K562 (cell line): ENCODE results near the gene TFAP2E. TPM values are rescaled to one million over a fixed set of nuclear protein-coding genes. Genes with fewer than 3 reads are reported as not detected.

ENCODE experiments used
- CREB1 ChIP-seq, 2 experiments: sonication (generic) in 1 of 2; formaldehyde crosslinking in 1 of 2; IDR thresholded peaks; 2 replicates each; pipeline versions ENCODE4 v1.6.1 to v1.8.0; 2012 to 2022; ENCODE audit warnings: inconsistent platforms in 1 of 2, mild to moderate bottlenecking in 1 of 2, missing genetic modification reagents in 1 of 2, moderate library complexity in 1 of 2
- DACH1 ChIP-seq: fragments of 450-650 bp; IDR thresholded peaks from 2 replicates; pipeline ENCODE4 v1.6.1; 2018; ENCODE audit not compliant: partially characterized antibody
- KLF13 ChIP-seq: fragments of 450-650 bp; IDR thresholded peaks from 2 replicates; pipeline ENCODE4 v1.6.1; 2016; ENCODE audit warnings: missing genetic modification characterization, low read depth, mild to moderate bottlenecking, missing compliant biosample characterization, moderate library complexity, borderline replicate concordance
- MAFG ChIP-seq: fragments of 450-650 bp; conservative IDR thresholded peaks from 2 replicates; pipeline ENCODE4 v1.6.1; 2016; ENCODE audit warnings: missing genetic modification characterization, missing compliant biosample characterization
- MAX ChIP-seq: sonication (generic); formaldehyde crosslinking; IDR thresholded peaks from 2 replicates; pipeline ENCODE4 v1.9.0; 2022; ENCODE audit warnings: mild to moderate bottlenecking, missing genetic modification reagents
- NFE2L1 ChIP-seq: fragments of 450-650 bp; IDR thresholded peaks from 2 replicates; pipeline ENCODE4 v1.6.1; 2016; ENCODE audit warnings: missing genetic modification characterization, low read depth, mild to moderate bottlenecking, missing compliant biosample characterization, moderate library complexity, borderline replicate concordance
- RBM34 ChIP-seq: fragments of 200-400 bp; formaldehyde crosslinking; IDR thresholded peaks from 2 replicates; pipeline ENCODE4 v1.6.1; 2018; ENCODE audit warnings: low read length, borderline replicate concordance; ENCODE audit not compliant: insufficient read depth
- SOX6 ChIP-seq: fragments of 450-650 bp; IDR thresholded peaks from 2 replicates; pipeline ENCODE4 v1.6.1; 2014; ENCODE audit warnings: mild to moderate bottlenecking
- USF1 ChIP-seq: sonication (generic); formaldehyde crosslinking; IDR thresholded peaks from 2 replicates; pipeline ENCODE4 v1.9.0; 2022; ENCODE audit warnings: mild to moderate bottlenecking, missing genetic modification reagents
- ZBTB9 ChIP-seq: fragments of 450-650 bp; formaldehyde crosslinking; IDR thresholded peaks from 2 replicates; pipeline ENCODE4 v1.4.0; 2020; ENCODE audit warnings: mild to moderate bottlenecking, moderate library complexity
- ZNF263 ChIP-seq: sonication (generic); formaldehyde crosslinking; IDR thresholded peaks from 2 replicates; pipeline ENCODE4 v1.8.0; 2022; ENCODE audit warnings: mild to moderate bottlenecking, missing genetic modification reagents, borderline replicate concordance
- ZNF407 ChIP-seq: fragments of 450-650 bp; IDR thresholded peaks from 2 replicates; pipeline ENCODE4 v1.6.1; 2016; ENCODE audit warnings: low read depth
- ZNF76 ChIP-seq: fragments of 250-450 bp; sonication (Bioruptor Pico); IDR thresholded peaks from 2 replicates; pipeline ENCODE4 v1.4.0; 2020; ENCODE audit warnings: mild to moderate bottlenecking, moderate library complexity, borderline replicate concordance
- polyA plus RNA-seq, 8 experiments: library from polyadenylated mRNA; depleted of rRNA in 4 of 8; stranded (reverse) in 5 of 8; unstranded in 3 of 8; fragments of >200 nt; fragmentation: Nextera tagmentation in 2 of 8; fragmentation: Illumina TruSeq in 1 of 8; extraction: Ambion mirVana in 2 of 8; extraction: Trizol in 1 of 8; gene quantifications; 2 replicates each; pipeline versions ENCODE4 v1.2.1 to v1.2.3, GENCODE V29; 2011 to 2014; ENCODE audit warnings: inconsistent platforms in 1 of 8, missing spikeins in 1 of 8
- total RNA-seq, 7 experiments: library from RNA; depleted of rRNA in 6 of 7; stranded (reverse); fragments of >200 nt in 6 of 7; fragmentation: Illumina TruSeq in 2 of 7; extraction: Trizol in 2 of 7; gene quantifications; 2 replicates each; pipeline versions ENCODE4 v1.2.1 to v1.2.3, GENCODE V29; 2011 to 2021; ENCODE audit warnings: low replicate concordance in 1 of 7

The TFAP2E gene
- total and polyA plus RNA-seq, 9 of the 15 experiments (the other 6 are each of a cell fraction or from before 2014, with no cell fraction given), result 0.03 to 0.11 (median 0.07) TPM; not detected in 4

- no peak for TF ChIP-seq ZNF407
- TF ChIP-seq USF1 (CRISPR knock-in tag), result 0 out of 2 replicates have a peak, but pooled peaks have one; percentile 32
- no peak for TF ChIP-seq ZNF76
- TF ChIP-seq ZNF263 (CRISPR knock-in tag), result no peak
- TF ChIP-seq MAFG (tag), result no peak
- TF ChIP-seq ZBTB9, result no peak
- no peak for TF ChIP-seq SOX6
- no peak for TF ChIP-seq MAX (CRISPR knock-in tag)
- no peak for TF ChIP-seq NFE2L1 (tag)
- TF ChIP-seq KLF13 (tag), result no peak
- TF ChIP-seq CREB1 (IDR thresholded peaks at IDR 0.05), result no peak
- TF ChIP-seq CREB1 (CRISPR knock-in tag; IDR thresholded peaks at IDR 0.05), result no peak
- no peak for TF ChIP-seq RBM34
- TF ChIP-seq DACH1, result no peak
Observed at GRCh38 chr1:35564037-35564883, 8.9 kb upstream of the TFAP2E start (continued).
